Neural progenitor cell (in vitro differentiated cells): ENCODE results near the gene LMBR1L.

Experiments
- CTCF ChIP-seq: fragments of 200-600 bp; sonication (generic); IDR thresholded peaks from 2 replicates; pipeline ENCODE4 v1.5.1; 2017; ENCODE audit warnings: antibody characterized with exemption, mild to moderate bottlenecking
- EZH2phosphoT487 ChIP-seq: fragments of 200-600 bp; sonication (generic); IDR thresholded peaks from 2 replicates; pipeline ENCODE4 v1.6.1; 2017; ENCODE audit warnings: antibody characterized with exemption

GRCh38 chr12:49147384-49147783 lies 36.7 kb upstream of the LMBR1L start:
- no peak for TF ChIP-seq CTCF
- TF ChIP-seq EZH2phosphoT487: no peak
